ENCODE results near the gene LINGO1.

The LINGO1 gene

DNA sequence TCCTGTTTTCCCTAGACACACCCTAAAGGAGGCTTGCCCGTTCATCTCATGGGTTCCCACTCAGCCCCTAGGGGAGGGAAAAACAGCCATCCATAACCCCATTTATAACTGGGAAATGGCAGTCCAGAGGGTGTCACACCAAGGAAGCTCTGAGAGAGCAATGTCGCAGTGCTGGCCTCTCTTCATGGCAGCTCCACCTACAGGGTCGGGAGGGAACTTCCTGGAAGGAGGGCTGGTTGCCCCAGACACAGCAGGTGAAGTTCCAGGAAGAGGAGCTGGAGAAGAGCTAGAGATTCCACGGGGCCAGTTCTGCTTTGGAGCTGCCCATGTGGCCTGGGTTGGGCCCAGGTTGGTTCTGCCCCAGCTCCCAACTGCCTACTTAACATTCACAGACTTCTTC lies 22.3 kb upstream of the LINGO1 start:
- no peak for DNase-seq

DNA sequence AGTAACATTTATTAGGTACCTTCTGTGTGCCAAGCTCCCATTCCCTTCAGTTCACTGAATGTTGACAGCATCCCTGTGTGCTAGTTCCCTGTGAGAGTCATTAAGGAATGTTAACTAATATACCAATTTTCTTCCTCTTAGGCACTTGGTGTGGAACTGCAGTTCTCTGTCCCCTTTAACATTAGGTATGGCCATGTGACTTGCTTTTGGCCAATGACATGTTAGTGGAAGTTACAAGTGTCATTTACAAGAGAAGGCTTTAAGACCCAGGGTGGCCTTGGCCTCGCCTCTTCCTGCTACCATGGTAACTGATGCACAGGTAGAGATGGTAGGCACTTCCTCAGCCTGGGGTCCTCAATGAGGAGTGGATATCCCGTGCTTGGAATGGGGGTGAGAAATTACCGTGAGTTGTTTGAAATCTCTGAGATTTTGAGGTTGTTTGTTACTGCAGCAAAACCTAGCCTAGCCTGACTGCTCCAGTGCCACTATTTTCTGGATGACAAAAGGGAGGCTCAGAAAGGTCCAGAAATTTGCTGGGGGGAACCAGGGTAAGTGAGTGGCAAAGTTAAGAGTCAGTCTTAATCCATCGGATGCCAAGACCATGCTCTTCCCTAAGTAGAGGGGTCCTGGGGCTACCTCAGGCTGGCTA lies 21.2 kb upstream of the LINGO1 start:
- no peak for DNase-seq

DNA sequence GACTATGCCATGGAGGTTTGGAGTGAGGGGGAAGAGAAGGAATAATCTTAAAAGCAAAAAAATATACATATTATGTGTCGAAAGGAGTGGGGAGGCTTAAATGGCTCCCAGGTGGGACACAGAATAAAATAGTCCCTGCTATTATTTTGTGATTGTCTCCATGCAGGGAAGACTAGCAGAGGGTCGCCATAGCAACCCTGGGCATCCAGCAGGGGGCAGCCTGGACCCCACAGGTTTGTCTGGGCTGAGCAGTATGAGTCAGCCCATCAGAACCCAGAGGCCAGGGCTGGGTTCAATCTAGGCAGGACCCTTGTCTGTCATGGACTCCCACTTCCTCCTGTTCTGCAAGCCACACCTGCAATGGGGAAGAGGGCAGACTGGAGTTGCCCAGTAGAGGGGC lies 17.6 kb upstream of the LINGO1 start:
- no peak for DNase-seq

DNA sequence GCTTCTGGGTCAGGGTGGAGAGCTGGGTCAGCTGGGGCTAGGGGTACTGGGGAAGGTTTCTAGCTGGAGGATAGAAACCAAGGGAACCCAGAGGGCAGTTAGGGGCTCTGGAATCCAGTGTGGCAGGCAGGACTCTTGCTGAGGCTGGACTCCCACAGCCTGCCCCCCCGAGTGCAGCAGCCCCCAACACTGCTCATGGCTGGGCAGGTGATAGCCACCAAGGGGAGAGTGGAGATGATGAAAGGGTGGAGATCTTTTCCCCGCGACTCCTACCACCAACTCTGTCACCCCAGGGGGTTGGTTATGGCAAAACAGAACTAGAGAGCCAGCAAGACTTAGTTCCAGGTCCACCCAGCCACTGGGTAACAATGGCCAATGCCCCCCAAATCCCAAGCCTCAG lies 16.9 kb upstream of the LINGO1 start:
- no peak for DNase-seq

DNA sequence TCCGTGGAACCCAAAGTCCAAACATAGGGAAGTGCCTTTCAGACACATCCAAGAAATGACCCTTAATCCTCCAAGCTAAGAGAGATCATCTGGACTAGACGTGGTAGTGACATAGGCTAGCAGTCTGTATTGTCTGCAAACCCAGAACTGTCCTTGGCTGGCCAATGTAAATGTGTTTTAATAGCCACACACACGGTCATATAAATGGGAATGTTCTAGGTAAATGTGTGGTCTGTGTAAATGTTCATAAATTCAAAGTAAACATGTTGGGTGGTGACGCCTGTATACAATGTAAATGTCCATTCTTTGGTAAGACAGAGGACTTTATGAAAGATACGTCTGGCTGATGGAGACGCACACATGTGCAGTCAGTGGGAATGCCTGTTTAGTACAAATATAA lies 16.3 kb upstream of the LINGO1 start:
- no peak for DNase-seq

DNA sequence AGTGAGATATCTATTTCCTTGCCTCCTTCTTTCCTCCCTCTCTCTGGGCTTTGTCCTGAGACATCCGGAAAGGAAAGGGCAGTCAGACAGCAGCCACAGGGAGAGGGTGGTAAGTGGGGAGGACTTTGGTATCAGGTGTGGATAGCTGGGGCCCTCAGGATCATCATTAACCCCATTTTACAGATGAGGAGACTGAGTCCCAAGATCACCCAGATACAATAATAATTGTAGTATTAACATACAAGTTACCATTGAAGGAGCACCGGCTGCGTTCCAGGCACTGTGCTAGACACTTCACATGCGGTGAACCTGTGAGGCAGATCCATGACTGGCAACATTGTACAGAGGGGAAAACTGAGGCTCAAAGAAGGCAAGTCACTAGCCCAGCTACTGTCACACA lies 15.2 kb upstream of the LINGO1 start:
- DNase-seq = no peak

DNA sequence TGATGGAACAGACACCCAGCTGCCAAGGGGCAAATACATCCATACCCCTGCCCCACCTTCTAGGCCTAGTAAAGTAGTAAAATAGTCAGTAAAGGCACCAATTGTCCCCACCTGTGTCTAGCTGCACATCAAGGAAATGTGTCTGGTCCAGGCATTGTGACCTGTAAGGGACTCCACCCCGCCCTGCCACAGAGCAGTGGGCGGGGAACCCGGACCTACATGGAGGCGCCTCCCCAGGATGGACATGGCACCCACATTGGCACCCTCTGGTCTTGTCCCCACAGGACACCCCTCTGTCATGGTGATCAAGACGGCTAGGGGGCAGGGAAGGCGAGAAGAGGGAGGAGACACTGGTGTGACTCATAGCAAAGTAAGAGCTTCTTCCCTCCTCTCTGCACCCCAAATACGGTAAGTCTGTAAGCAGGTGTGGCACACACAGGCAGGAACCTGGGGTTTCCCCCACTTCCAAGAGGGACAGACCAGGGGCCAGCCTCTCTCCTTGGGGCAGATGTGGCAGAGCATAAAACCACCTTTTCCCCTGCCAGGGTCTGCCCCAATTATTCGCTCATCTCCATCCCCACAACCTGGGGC lies 13.5 kb upstream of the LINGO1 start:
- no peak for DNase-seq

DNA sequence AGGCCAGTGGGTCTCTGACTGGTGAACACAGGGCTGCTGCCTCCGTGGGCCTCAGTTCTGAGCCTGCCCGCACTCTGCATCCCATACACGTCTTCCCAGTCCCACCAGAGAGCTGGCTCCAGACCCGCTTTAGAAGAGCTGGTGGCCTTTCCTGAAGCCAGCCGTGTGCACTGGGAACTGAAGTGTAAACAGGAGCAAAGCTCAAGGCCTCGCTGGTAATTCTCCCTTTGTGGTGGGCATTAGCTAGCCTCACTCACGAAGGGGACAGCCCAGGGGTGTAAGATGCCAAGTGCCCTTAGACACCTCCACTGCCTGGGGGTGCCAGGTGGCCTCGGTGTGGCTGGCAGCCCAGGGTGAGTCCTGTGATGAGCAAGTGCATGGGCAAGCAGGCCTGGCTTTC lies 12.9 kb upstream of the LINGO1 start:
- DNase-seq = no peak

DNA sequence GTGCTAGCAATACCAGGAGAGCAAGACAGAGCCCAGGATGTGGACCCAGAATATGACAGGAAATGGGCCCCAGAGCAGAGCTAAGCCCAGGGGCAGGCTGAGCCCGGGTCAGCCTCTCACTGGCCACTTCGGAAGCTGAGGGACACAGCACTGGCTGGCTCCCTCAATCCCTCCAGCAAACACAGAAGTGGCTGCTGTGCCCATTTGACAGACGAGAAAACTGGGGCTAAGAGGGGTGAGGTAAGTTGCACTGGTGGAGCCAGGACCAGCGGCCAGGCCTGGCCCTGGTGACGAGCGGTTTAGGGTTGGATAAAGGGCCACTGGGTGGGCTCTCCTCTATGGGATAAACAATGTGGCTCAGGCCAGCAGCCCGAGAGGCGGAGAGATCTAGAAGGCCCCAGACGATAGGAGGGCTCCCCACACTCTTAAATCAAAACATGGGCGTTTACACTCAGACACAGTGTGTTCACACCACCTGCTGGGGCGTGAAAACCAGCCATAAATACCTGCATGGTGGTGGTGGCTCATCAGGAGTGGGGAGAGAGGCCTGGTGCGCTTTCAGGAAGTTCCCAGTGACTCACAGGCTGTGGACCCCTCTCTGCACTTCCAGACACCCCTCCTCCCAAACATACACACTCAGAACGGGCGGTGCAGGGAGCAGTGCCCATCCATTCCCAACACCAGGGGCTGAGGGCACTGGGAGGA lies 12.0 kb upstream of the LINGO1 start:
- DNase-seq = no peak

DNA sequence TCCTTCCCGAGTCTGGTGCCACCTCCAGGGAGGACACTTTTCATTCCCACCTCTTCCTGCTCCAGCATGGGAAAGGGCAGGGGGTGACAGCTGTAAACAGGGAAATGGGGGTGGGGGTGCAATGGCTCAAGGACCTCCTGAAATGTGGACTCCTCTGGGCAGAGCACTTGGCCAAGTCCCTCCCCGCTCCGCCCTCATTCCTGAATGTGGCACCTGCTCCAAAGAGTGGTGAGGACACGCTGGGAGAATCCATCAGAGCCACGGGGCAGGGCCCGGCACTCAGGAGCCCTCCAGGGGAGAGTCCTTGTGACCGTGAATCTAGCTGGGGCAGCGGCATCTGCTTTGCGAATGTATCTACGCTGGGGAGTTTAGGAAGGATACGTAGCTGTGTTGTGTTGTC lies 11.1 kb upstream of the LINGO1 start:
- DNase-seq = no peak

DNA sequence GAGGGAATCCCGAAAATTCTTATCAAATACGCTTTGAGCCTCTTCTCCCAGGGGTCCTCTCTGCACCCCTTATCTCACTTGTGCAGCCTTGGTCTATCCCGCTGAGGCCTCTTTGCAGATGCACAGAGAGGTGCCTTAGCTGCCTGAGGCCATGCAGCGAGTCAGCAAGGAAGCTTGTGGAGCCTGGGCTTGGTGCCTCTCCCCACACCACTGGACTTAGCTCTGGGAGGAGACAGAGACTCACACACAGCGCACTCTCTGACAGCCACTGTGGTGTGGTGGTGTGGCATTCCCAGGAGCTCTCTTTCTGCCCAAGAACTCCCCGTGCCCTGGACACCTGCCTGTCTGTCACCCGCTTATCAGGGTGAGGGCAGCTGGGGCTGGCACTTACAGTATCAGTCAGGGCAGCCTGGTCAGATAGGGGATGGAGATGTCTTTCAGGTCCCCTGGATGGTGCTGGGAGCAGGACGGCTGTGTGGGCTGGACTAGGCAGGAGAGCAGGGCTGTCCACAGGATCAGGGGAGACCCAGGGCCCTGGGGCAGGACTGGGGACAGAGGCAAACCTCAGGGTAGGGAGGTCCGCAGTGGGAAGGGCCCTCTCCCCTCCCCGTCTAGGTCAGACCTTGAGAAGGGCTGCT lies 10.2 kb upstream of the LINGO1 start:
- no peak for DNase-seq

DNA sequence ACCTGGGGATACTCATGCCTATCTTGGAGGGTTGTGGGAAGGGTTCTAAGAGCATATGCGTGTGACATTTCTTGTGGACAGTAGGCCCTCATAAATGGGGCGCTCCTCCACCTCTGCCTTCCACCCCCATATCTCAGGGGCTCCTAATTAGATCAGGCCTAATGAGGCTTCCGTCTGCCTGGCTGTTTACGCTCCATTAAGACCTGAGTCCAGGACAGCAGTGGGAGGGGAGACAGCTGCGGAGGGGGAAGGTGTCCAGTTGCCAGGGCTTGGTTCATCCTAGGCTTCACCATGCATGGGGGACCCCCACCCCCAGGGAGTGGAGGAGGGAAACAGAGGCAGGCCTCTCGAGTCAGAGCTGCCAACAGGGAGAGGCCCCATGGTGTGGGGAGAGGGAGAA lies 9.3 kb upstream of the LINGO1 start:
- no peak for DNase-seq

DNA sequence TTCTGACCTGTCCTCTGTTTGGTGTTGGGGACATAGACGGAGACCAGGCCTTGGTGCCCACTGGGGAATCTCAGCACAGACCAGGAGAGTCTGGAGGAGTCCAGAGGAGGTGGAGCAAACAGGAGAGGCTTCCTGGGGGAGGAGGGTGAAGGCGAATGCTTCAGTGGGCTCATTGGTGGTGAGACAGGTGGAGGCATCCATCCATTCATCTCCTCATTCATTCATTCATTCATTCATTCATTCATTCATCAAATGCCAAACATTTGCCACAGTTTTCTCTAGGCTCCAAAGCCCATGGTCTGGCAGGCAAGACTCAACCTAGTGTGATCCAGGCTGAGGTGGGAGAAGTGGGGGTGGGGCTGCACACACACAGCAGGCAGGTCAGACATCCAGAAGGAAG lies 7.9 kb upstream of the LINGO1 start:
- DNase-seq = no peak

DNA sequence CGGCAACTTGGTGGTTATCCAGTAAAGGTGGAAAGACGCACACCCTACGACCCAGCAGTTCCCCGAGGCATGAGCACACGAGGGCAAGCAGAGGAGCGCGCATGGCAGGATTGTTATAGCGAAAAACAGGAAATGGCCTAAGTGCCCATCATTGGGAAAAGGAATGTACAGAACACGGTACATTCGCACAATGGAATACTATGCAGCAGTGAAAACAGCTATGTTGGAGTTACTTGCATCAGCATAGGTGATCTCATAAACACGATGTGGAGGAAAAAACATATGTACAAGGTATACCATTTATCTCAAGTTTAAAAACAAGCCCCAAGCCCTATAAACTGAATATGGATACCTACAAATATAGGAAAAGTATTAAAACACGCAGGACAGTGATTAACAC lies 6.7 kb upstream of the LINGO1 start:
- no peak for DNase-seq

DNA sequence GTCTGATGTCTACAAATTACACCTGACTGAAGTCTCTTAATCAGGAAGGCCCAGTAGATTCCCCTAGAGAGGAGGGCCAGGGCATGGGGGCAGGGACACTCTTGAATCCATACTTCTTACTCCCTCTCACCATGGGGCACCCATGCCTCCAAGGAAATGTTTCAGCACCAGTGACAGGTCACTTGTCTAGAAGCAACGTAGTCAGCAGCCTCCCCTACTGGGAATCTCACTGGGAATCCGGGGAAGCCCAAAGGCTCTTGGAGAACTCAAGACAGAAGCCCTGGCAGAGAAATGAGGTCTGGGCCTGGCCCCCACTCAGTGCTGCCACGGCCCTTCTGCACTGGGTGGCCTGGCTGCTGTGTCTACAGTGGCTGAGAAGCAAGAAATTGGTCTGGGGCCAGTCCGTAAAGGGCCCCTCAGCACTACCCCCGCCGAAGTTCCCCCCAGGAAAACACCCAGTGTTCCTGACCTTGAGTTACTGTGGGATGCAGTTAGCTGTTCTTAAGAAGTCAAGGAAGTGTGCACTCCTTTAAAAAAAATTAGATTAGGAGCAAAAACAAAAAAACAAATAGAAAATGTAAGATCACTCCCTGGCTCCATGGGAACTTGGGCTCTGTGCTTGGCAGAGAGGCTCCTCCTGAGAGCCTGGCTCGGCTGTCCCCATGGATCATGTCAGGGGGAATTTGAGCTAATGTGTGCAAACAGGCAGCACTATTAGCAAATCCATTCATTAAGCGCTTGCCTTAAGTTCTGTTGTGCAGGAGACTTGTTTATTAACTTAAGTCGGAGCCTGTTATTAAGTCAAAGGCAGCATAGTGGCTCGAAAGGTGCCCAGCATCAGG lies 5.4 kb upstream of the LINGO1 start:
- DNase-seq = no peak

DNA sequence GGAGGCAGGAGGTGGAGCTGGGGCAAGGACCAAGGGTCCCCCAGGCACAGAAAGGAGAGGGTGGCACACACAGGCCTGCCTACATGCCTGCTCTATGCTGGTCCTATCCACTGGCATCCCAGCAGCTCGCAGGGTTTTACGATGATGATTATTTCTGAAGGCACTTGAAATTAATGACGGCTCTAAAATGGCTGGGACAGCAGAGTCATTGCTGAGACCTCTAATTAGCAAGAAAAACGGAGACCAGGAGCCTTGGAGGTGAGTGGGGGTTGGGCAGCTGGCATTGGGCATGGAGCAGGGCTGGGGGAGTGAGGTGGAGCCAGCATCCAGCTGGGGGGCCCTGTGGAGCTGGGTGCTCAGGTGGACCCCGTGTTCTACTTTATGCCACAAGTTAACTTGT lies 3.5 kb upstream of the LINGO1 start:
- no peak for DNase-seq

DNA sequence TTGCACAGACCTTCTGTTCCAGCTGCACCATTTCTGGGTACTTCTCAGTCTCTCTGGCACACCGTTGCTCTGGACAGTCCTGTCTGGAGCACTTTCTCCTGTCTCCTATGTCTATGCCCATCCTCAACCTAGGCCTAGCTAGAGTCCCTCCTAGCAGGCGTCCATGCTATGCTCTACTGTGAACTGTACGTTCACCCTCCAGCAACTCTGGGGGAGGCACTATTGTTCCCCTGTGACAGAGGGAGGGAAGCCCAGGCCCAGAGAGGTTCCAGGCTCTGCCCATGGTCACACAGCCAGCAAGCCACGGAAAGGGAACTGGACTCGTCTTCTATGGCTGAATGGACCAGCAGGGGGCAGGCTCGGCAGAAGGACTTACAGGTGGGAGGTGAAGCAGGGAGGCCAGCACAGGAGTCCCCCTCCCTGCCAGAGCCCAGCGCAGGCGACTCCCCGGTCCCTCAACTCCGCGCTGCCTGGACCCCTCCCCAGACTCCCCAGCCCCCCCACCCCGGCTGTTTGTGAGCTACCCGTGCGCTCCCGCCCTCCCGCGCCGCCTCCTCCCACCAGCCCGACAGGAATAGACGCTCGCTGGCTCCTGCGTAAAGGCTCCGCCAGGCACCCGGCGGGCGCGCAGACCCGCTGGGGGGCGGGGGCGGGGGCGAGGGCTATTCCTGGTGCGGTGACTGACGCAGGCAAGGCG lies 1.7 kb upstream of the LINGO1 start:
- peak; percentile 27 for DNase-seq

DNA sequence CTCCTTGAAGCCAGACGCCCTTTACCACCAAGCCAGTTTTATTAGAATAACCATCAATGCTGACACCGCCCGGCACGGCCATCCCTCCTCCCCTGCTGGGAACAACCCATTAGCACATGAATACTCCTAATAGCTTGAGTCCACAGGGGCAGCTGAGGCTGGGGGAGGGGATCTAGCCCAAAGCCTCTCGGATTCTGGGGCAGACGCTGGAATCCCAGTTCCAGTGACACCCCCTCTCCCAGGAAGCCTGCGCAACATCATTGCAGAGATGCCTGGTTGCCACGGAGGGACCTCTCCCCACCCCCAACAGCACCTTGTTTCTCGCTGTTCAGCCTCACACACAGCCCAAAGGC lies 1.2 kb upstream of the LINGO1 start:
- no peak for DNase-seq

DNA sequence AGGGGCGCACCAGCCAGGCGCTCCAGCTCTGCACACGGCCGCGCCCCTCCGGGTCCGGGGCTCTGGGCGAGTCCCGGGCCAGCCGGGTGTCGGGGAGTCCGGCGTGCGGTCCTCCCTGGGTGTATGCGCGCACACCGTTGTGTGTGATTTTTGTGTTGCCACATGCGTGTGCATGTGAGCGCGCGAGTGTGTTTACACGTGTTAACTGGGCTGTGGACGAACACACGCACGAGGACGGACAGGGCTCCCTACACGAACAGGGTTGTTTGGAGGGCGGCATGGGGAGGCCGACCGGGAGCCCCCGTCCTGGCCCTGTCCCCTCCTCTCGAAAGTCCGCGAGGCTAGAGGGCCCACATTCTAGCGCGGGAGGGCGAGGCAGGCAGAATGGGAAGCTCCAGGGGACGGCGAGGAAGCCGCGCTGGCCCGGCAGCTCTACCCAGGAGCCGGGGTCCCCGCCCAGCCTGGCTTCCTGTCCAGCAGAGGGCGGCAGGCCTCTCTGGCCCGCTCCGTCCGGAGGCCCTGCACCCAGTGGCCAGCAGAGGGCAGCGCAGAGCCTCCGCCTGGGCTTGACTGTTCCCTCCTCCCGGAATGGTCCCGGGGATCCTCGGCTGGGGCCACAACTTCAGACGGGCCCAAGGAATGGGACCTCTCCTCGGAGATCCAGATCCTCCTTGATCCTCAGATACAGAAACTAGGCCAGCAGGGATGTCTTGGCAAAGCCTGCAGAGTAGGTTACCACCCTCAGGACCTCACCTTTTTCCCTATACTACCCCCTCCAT lies 611 bp upstream of the LINGO1 start:
- DNase-seq = no peak

DNA sequence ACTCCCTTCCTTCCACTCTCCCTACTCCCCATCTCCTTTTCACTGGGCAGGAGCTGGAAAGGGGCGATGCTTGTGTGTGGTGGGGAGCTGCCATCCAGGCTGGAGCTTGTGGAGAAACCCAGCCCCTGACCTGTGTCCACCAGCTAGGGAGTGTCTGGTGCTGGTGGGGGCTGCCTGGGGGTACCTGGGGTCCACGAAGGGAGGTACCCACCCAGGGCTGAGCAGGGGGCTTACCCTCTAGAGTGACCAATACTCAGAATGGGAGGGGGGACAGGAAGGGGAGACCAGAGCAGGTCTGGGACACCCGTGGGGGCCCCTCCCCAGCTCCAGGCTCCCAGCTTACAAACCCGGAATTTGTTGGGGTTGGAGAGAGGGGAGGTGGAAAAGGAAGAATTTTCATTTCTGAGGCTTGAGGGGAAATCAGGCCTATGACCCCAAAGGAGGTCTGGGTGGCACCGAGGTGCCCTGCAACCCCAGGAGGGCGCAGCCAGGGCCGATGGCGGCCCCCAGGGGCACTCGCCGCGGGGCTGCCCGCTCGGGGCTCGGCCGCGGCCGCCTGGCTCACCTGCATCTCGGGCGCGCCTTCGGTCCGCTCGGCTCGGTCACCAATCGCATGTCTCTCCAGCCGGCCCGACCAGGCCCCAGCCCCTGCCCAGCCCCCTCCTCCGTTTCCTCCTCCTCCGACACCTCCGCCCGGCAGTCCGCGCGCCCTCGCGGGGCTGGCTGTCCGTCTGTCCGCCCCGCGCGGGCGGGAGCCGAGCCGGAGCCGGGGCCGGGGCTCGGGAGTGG lies 773 bp downstream of the LINGO1 start:
- no peak for DNase-seq
